GM20431 (cell line): Measurements from ENCODE around the gene PSG4.
"Not testable (repeated sequence)": the region's sequence is repeated elsewhere in the genome, so short reads cannot be mapped to it uniquely, and the experiment has no call there.

Experiments
- in situ Hi-C: fragments of 300-500 bp; cut with MseI, MboI; formaldehyde crosslinking; loops from one replicate; pipeline ENCODE4 v1.15.0; 2020; ENCODE audit warnings: low sequenced_read_pairs; ENCODE audit not compliant: unreplicated experiment

The PSG4 gene

DNA sequence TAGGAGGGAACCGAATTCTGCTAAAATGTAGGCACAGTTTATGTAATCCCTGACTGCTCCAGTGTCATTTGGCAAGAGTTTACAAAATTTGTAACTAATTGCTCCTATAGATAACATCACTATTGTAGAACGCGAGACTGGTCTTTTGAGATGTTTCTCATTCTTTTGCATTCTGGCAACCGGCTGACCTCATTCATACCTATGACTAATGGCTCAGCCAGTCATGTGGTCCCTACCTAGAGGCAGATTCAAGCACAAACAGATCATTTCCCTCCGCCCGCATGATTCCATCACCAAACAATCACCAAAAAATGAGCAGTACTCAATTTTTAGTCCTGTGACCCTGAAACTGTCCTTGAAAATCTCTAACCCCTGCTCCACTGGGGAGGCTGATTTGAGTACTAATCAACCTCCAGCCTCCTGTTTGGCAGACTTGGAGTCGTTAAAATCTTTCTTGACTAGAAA lies 4.1 kb downstream of the PSG4 start:
- in situ Hi-C loops, result not testable (repeated sequence)

DNA sequence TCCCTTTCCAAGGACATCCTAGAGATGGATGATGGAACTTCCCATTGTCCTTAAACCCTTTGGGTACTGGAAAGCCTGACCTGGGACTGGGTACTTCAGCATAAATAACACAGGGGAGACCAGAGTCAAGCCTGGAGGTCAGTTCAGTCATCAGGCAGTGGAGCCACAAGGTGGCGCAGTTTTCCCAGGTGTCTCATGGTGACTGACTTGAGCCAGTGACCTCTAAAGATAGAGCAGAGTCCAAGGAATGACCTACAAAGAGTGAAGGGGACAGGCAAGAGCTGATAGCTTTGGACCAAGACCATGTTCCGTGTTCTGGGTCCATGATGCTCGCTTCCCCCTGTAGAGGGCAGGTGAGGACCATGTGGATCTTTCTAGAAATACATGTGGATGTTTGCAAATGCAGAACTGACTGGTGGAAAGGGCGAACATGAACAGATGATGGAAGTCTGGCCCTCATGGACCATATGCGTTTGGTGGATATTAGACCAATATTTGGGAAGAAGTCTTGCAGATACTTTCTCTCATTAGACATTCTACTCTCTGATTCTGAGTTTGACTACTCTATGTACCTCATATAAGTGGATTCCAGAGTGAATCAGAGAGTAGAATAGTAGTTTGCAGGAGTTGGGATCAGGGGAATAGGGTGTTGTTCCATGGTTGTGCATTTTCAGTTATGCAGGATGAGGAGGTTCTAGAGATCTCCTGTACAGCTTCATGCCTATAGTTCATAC lies 6.6 kb downstream of the PSG4 start:
- in situ Hi-C loops, result not testable (repeated sequence)

DNA sequence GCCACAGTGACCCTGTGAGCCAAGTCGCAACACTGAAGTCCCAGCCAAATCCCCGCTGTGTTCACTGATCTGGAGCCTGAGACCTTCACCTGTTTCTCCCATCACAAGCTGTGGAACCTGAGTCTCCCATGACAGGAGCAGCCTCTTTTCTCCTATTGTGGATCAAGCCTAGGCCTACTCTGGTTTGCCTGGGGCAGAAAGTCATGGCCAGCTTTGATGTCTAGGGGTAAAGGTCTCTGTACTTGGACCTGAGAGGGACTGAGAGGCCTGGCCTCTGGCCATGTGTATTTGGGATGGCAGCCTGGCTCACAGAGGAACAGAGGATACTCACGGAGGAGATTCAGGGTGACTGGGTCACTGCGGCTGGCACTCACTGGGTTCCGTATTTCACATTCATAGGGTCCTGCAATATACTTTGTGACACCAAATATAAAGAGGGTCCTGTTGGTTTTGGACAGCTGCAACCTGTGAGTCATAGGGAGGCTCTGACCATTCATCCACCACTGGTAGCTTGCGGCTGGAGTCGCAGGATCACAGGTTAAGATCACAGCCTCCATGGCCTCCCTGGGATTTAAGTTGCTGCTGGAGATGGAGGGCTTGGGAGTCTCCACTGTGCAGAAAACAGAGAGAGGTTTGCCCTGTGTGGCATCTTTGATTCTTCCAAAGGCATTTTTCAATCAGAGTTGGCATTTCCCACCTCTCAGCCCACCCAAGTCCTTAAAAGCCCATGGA lies 7.6 kb downstream of the PSG4 start:
- in situ Hi-C loops, result not testable (repeated sequence)

DNA sequence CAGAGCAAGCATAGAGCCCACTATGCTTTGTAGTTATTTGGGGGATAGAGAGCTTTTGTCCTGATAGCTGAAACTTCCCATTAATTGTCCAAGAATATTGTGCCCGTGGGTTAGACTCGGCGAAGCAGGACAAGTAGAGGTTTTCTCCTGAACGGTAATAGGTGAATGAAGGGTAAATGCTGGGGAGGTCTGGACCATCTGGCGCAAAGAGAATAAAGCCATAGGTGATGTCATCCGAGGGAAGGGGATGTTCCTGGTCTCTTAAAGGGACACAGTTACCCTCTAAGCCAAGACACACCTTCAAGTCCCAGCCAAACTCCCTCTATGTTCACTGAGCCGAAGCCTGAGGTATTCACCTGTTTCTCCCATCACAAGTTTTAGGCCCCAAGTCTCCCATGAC lies 11.0 kb downstream of the PSG4 start:
- in situ Hi-C loops, result not testable (repeated sequence)

DNA sequence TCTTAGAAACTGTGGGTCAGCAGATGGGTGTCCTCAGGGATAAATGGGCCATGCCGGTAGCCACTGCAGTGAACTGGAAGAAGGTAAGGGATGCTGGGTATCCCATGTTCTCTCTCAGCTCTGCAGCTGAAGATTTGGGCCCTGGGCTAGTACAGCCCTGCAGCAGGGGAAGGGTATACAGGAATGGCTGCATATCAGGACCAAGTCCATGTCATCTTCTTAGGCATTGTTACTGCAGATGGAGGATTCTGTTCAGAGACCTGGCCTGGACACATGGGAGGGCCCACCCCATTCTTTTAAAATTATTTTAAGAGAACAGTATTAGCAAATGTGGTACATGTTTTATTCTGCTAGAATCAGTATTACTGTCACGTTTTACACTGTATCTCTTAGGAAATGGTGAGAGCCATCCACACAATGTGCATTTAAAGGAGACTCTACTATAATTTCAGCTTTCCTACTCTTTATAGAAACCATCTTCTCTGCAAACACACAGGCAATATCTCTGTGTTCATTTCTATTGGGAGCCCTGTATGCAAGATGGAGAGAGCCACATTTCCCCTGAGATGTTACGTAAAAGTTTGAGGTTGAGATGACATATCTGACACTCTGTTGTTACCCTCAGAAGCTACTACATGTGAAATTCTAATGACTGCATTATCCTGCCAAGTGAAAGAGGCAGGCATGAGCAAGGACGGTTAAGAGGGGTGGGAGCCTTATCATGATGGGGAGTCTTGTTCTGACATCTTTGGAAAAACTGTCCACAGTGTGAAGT lies 12.9 kb downstream of the PSG4 start:
- in situ Hi-C loops, result not testable (repeated sequence)

DNA sequence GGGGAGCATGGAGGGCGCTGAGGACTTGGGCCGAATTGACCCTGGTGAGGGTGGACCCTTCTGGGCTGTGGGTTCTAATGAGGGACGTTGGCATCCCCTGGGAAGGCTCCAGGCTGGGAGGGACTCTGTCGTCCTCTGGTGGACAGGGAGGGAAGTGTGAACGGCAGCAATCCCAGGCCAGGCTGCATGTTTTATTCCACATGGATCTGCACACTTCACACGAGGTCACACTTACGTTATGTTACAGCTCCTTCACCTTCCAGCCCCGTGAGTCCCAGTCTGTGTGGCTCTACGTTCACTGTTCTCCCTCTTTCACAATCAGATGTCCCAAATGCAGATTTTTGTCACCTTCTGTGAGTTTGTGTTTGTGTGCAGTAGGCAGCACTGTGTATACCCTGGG lies 17.3 kb downstream of the PSG4 start:
- in situ Hi-C loops, result not testable (repeated sequence)

DNA sequence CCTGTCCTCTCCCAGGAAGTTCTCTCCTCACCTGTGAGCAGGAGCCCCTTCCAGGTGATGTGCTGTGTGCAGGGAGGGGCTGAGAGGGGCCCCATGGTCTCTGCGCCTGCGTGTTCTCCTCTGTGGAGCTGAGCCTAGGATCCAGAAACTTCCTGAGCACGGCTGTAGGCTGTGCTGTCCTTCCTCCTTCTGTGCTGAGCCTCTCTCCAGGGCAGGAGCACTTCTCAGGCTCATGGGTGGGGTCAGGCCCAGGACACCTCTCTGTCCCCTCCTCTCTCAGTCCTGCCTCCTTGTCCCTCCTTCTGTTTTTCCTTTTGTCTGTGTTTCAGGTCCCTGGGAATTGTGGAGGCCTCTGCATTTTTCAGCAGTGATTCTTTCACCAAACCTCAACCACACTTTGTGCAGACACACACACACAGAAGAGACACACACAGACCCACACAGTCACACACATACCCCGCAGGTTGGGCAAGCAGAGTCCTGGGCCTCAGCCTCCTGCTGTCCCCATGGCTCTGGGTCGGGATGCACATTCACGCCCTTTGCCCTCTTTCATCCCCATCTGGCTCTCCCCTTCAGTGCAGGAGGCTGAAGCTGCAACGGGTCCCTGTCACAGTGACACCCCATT lies 19.0 kb downstream of the PSG4 start, which contains the start of gene PSG5:
Gene PSG5, minus strand, starts transcription at position 226 of the 625 bp plus-strand sequence. Its CDS starts 131 bp downstream, at position 95.
- in situ Hi-C loops, result not testable (repeated sequence)

DNA sequence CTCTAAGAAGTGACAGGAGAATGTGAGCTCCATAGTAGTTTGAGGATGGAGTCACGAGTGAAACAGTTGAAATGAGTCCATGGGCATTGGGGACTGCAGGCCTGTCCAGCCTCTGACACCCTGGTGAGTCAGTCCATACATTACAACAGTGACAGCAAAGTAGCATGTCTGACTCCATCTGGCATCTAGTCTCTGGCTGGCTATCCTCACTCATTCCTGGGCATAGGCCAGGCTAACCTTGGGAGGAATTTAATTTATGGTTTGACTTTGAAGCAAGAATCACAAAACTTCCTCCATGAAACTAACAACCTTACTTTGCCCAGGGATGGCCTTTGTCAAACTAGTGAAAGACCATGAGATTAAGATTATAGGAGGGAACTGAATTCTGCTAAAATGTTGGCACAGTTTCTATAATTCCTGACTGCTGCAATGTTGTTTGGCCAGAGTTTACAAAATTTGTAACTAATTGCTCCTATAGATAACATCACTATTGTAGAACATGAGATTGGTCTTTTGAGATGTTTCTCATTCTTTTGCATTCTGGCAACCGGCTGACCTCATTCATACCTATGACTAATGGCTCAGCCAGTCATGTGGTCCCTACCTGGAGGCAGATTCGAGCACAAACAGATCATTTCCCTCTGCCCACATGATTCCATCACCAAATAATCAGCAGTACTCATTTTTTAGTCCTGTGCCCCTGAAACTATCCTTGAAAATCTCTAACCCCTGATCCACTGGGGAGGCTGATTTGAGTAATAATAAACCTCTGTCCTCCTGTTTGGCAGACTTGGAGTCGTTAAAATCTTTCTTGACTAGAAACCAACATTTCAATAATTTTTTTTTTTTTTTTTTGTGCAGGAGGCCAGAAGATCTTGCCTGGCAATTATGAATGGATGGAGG lies 23.3 kb downstream of the PSG4 start:
- in situ Hi-C loops, result not testable (repeated sequence)

DNA sequence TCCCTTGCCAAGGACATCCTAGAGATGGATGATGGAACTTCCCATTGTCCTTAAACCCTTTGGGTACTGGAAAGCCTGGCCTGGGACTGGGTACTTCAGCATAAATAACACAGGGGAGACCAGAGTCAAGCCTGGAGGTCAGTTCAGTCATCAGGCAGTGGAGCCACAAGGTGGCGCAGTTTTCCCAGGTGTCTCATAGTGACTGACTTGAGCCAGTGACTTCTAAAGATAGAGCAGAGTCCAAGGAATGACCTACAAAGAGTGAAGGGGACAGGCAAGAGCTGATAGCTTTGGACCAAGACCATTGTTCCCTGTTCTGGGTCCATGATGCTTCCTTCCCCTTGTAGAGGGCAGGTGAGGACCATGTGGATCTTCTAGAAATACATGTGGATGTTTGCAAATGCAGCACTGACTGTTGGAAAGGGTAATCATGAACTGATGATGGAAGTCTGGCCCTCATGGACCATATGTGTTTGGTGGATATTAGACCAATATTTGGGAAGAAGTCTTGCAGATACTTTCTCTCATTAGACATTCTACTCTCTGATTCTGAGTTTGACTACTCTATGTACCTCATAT lies 25.8 kb downstream of the PSG4 start:
- in situ Hi-C loops, result not testable (repeated sequence)

DNA sequence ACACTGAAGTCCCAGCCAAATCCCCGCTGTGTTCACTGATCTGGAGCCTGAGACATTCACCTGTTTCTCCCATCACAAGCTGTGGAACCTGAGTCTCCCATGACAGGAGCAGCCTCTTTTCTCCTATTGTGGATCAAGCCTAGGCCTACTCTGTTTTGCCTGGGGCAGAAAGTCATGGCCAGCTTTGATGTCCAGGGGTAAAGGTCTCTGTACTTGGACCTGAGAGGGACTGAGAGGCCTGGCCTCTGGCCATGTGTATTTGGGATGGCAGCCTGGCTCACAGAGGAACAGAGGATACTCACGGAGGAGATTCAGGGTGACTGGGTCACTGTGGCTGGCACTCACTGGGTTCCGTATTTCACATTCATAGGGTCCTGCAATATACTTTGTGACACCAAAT lies 26.9 kb downstream of the PSG4 start:
- in situ Hi-C loops, result not testable (repeated sequence)

DNA sequence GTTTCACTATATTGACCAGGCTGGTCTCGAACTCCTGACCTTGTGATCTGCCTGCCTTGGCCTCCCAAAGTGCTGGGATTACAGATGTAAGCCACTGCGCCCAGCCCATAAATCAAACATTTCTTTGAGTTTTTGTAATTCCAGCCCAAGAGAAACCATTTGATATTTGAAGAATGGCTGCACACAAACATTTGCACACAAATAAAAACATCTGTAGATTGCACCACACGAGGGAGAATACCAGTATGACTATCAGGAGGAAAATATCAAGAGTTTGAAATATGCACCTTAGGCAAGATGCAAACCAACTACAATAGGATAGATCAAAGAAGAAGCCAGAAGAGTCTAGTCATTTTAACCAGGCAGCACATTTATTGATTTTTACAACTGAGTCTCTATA lies 39.5 kb downstream of the PSG4 start:
- in situ Hi-C loops, result not testable (repeated sequence)

DNA sequence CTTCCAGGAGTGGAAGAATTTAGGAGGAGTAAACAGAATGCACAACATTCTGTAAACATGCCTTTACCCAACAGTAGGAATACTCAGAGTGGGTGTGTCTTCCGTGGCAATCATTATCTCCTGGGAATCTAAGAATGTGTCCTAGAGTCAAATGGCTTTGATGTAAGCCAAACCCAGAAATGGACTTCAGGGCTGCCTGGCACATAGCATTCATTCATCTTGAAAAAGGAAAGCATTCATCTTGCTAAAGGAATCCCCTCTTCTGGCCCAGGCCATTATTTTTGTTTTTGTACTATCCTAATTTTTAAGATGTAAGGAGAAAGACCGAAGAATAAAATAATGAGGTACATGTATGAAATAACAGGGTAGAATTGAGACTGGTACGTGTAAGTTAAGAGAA lies 42.3 kb downstream of the PSG4 start:
- in situ Hi-C loops, result not testable (repeated sequence)

DNA sequence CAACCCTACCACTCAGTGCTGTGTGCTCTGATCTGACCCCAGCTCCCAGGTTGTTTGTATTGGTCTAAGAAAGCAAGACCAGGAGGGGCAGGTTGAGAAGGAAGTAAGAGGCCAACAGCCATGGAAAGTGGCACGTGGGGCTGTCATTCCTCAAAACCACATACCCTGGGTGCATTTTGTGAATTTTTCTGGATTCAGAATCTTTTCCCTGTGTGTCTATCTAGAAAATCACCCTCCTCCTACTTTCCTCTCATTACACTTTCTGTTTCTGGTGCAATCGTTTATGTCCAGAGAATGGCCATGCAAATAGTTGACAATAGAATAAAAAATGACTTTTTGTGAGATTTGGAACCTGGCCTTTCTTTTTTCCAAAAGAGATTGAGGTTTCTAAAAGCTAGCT lies 43.2 kb downstream of the PSG4 start:
- in situ Hi-C loops, result not testable (repeated sequence)

DNA sequence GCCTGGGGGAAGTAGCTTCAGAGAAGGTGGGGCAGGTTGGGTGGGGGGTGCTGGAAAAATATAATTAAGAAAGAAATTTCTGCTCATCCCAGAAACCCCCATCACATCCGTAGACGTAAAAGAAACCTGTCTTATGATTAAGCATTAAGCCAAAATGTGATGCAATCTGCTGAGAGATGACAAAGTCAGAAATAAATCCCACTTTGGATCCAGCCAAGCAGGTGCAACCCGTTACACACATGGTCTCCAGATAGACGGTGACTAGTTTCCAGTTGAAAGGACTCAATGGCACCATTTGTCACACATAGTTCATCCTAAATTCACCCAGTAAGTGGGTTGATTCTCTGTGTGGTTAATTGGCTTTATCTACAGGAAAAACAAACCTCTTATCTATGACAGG lies 53.2 kb downstream of the PSG4 start:
- in situ Hi-C loops, result no loop called here

DNA sequence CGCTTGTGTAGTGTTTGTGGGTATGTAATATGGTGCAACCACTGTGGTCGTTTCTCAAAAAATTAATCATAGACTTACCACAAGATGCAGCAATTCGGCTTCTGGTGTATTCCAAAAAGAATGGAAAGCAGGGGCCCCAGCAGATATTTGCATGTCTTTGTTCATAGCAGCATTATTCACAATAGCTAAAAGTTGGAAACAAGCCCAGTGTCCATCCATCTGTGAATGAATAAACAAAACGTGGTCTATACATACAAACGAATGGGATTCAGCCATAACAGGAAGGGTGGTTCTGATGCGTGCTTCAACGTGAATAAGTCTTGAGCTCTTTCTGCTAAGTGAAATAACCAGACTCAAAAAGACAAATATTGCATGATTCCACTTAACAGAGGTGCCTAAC lies 55.6 kb downstream of the PSG4 start:
- in situ Hi-C loops, result not testable (repeated sequence)

DNA sequence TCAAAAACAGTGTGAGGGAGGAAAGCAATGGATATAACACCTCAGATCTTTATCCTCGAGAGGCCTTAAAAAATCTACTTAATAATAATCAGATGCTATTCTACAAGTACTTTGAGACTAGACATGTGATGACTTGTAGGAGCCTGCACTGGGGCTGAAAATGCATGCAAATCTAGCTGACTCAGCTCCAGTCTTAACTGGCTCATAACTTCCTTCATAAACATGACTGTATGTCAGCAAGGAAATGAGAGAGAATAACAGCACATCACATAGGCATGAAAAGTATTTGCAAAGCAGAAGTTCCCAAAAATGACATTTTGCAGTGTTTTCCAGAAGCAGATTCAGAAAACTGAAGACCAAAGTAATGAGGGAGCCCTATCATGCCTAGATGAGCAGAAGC lies 57.2 kb downstream of the PSG4 start:
- in situ Hi-C loops, result no loop called here
